ENCODE results near the gene ARNT2. TPM values are rescaled to one million over a fixed set of nuclear protein-coding genes. Genes with fewer than 3 reads are reported as not detected.

The ARNT2 gene
- total and polyA plus RNA-seq, 10 of the 15 experiments (the other 5 are each of a cell fraction or from before 2014, with no cell fraction given), result 0.07 to 0.49 (median 0.09) TPM; not detected in 6

DNA sequence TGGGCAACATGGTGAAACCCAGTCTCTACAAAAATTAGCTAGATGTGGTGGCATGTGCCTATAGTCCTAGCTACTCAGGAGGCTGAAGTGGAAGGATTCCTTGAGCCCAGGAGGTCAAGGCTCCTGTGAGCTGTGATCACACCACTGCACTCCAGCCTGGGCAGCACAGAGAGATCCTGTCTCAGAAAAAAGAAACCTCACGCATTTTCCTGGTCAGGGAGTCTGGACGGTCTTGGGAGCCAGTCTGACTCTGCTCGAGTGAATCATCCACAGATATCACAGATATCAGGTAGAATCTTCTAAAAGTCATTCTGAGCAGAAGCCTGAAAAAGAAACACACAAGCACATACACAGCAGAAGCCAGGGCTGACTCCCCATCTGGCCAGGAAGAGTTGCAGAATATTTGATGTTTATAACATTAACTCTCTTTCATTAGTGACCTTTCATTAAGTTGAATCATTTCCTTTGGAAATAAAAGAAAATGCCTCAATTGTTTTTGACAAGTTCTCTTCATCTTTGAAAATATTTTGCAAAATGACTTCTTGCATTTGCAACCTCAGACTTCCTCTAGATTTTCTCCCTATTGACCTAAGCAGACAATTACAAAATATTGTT is 234.5 kb downstream of the ARNT2 start:
- no peak overlapping the region for H2AFZ ChIP-seq (ENCODE audit: control insufficient read depth, low read depth, low read length)
- no peak overlapping the region for H3K4me2 ChIP-seq (ENCODE audit: control insufficient read depth, insufficient read depth)
- H3K4me1 ChIP-seq (ENCODE audit: control insufficient read depth, insufficient read depth, low read length), result no peaks in the 10 kb centered on the region
- FAIRE-seq, result no peak
- no peaks in the 10 kb centered on the region; the same call in 2 of the 3 replicates for H3K9me3 ChIP-seq (replicated peaks; ENCODE audit: control insufficient read depth, insufficient read depth, low read length)
- in situ Hi-C loops (cut with MboI) (no loop called here), intact Hi-C loops (cut with micrococcal nuclease; ENCODE audit: unreplicated experiment) (no loop called here)
- no peaks in the 10 kb centered on the region for H4K20me1 ChIP-seq (ENCODE audit: control insufficient read depth, insufficient read depth)
- ChIA-PET CTCF (no interaction called here), SMC1A (ENCODE audit: uncharacterized antibody, unreplicated experiment) (no interaction called here), POLR2A (no interaction called here), RAD21 (ENCODE audit: unreplicated experiment) (no interaction called here)
- no peak overlapping the region for H3K27ac ChIP-seq (ENCODE audit: control insufficient read depth, insufficient read depth)
- no peaks in the 10 kb centered on the region; a peak in 1 of 4 replicates for H3K27me3 ChIP-seq (replicated peaks in 1 of 2; ENCODE audit: control insufficient read depth in 2 of 2, insufficient read depth in 2 of 2, low read length in 1 of 2)
- no peaks in the 10 kb centered on the region for H3K36me3 ChIP-seq (ENCODE audit: control insufficient read depth in 2 of 2, insufficient read depth in 2 of 2, low read length in 1 of 2)
- DNase-seq (ENCODE audit: low read depth, low spot score), result no peak
- ATAC-seq, result no peak
- 2% methylated on average over 3 of the region's 3 CpGs for WGBS (ENCODE audit: insufficient coverage, insufficient replicate concordance, low lambda C conversion rate, missing lambda C conversion rate)
- no peak overlapping the region for H3K9ac ChIP-seq (ENCODE audit: control insufficient read depth, insufficient read depth, low read length)
- TF ChIP-seq SUZ12 (IDR thresholded peaks at IDR 0.05; ENCODE audit: unreplicated experiment) (no peak), NFXL1 (IDR thresholded peaks at IDR 0.05; ENCODE audit: borderline replicate concordance) (no peak), SIN3A (IDR thresholded peaks at IDR 0.05; ENCODE audit: low read depth, low read length) (no peak), HDGF (IDR thresholded peaks at IDR 0.05) (no peak), WRNIP1 (IDR thresholded peaks at IDR 0.05; ENCODE audit: borderline replicate concordance, low read depth, low read length) (no peak), POLR2A (IDR thresholded peaks at IDR 0.05; ENCODE audit: low read depth, low read length) (no peak), FOXK2 (IDR thresholded peaks at IDR 0.05) (no peak), ZNF384 (IDR thresholded peaks at IDR 0.05; ENCODE audit: borderline replicate concordance, low read depth, low read length) (no peak), MTA3 (IDR thresholded peaks at IDR 0.05; ENCODE audit: borderline replicate concordance, low read length) (no peak), MYB (IDR thresholded peaks at IDR 0.05; ENCODE audit: borderline replicate concordance, low read depth, low read length) (no peak), NR2C1 (IDR thresholded peaks at IDR 0.05) (no peak), ZBED1 (IDR thresholded peaks at IDR 0.05; ENCODE audit: borderline replicate concordance) (no peak)
- TF ChIP-seq, protein P1, sequence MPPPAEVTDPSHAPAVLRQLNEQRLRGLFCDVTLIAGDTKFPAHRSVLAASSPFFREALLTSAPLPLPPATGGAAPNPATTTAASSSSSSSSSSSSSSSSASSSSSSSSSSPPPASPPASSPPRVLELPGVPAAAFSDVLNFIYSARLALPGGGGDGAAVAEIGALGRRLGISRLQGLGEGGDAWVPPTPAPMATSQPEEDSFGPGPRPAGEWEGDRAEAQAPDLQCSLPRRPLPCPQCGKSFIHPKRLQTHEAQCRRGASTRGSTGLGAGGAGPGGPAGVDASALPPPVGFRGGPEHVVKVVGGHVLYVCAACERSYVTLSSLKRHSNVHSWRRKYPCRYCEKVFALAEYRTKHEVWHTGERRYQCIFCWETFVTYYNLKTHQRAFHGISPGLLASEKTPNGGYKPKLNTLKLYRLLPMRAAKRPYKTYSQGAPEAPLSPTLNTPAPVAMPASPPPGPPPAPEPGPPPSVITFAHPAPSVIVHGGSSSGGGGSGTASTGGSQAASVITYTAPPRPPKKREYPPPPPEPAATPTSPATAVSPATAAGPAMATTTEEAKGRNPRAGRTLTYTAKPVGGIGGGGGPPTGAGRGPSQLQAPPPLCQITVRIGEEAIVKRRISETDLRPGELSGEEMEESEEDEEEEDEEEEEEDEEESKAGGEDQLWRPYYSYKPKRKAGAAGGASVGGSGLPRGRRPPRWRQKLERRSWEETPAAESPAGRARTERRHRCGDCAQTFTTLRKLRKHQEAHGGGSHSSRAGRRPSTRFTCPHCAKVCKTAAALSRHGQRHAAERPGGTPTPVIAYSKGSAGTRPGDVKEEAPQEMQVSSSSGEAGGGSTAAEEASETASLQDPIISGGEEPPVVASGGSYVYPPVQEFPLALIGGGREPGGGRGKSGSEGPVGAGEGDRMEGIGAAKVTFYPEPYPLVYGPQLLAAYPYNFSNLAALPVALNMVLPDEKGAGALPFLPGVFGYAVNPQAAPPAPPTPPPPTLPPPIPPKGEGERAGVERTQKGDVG (CRISPR knock-in tag; IDR thresholded peaks at IDR 0.05), result no peak
- TF ChIP-seq, protein P2, sequence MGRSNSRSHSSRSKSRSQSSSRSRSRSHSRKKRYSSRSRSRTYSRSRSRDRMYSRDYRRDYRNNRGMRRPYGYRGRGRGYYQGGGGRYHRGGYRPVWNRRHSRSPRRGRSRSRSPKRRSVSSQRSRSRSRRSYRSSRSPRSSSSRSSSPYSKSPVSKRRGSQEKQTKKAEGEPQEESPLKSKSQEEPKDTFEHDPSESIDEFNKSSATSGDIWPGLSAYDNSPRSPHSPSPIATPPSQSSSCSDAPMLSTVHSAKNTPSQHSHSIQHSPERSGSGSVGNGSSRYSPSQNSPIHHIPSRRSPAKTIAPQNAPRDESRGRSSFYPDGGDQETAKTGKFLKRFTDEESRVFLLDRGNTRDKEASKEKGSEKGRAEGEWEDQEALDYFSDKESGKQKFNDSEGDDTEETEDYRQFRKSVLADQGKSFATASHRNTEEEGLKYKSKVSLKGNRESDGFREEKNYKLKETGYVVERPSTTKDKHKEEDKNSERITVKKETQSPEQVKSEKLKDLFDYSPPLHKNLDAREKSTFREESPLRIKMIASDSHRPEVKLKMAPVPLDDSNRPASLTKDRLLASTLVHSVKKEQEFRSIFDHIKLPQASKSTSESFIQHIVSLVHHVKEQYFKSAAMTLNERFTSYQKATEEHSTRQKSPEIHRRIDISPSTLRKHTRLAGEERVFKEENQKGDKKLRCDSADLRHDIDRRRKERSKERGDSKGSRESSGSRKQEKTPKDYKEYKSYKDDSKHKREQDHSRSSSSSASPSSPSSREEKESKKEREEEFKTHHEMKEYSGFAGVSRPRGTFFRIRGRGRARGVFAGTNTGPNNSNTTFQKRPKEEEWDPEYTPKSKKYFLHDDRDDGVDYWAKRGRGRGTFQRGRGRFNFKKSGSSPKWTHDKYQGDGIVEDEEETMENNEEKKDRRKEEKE (IDR thresholded peaks at IDR 0.05), result no peak
- TF ChIP-seq, protein P3, sequence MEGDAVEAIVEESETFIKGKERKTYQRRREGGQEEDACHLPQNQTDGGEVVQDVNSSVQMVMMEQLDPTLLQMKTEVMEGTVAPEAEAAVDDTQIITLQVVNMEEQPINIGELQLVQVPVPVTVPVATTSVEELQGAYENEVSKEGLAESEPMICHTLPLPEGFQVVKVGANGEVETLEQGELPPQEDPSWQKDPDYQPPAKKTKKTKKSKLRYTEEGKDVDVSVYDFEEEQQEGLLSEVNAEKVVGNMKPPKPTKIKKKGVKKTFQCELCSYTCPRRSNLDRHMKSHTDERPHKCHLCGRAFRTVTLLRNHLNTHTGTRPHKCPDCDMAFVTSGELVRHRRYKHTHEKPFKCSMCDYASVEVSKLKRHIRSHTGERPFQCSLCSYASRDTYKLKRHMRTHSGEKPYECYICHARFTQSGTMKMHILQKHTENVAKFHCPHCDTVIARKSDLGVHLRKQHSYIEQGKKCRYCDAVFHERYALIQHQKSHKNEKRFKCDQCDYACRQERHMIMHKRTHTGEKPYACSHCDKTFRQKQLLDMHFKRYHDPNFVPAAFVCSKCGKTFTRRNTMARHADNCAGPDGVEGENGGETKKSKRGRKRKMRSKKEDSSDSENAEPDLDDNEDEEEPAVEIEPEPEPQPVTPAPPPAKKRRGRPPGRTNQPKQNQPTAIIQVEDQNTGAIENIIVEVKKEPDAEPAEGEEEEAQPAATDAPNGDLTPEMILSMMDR (IDR thresholded peaks at IDR 0.05 in 2 of 3, conservative IDR thresholded peaks at IDR 0.05 in 1 of 3; ENCODE audit: control insufficient read depth in 2 of 3, extremely low read depth in 1 of 3, insufficient read depth in 1 of 3, low read depth in 3 of 3, low read length in 3 of 3), result no peak
- TF ChIP-seq, protein P4, sequence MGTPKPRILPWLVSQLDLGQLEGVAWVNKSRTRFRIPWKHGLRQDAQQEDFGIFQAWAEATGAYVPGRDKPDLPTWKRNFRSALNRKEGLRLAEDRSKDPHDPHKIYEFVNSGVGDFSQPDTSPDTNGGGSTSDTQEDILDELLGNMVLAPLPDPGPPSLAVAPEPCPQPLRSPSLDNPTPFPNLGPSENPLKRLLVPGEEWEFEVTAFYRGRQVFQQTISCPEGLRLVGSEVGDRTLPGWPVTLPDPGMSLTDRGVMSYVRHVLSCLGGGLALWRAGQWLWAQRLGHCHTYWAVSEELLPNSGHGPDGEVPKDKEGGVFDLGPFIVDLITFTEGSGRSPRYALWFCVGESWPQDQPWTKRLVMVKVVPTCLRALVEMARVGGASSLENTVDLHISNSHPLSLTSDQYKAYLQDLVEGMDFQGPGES (IDR thresholded peaks at IDR 0.05), result no peak
- no peaks in the 10 kb centered on the region for H3K79me2 ChIP-seq (ENCODE audit: control insufficient read depth, insufficient read depth, low read length)
- no TSS peak for BruUV-seq (replicated peaks)
- H3K4me3 ChIP-seq, result no peak overlapping the region

Measured in GM12878 (cell line).